ENCODE data around the gene SLC5A7.

- TF ChIP-seq ZFP30 (CRISPR knock-in tag; IDR thresholded peaks at IDR 0.05) (no peak), PATZ1 (CRISPR knock-in tag; IDR thresholded peaks at IDR 0.05; ENCODE audit: borderline replicate concordance) (no peak), SNAI2 (CRISPR knock-in tag; IDR thresholded peaks at IDR 0.05) (no peak), ESRRG (CRISPR knock-in tag; IDR thresholded peaks at IDR 0.05) (no peak), ARNTL (CRISPR knock-in tag; IDR thresholded peaks at IDR 0.05; ENCODE audit: borderline replicate concordance, low read depth) (no peak), ZNF70 (CRISPR knock-in tag; IDR thresholded peaks at IDR 0.05) (no peak), ZNF8 (CRISPR knock-in tag; IDR thresholded peaks at IDR 0.05) (no peak), RARB (CRISPR knock-in tag; IDR thresholded peaks at IDR 0.05) (no peak), ZNF565 (CRISPR knock-in tag; conservative IDR thresholded peaks at IDR 0.05; ENCODE audit: low read depth) (no peak)
These were observed 27.0 kb downstream of the SLC5A7 start for GRCh38 chr2:108013305-108013704.

Data from SK-N-SH treated with all-trans-retinoic acid at 6 μM for 48 hours (cell line).